ENCODE data around the gene KREMEN1.

The KREMEN1 gene

GRCh38 chr22:29207562-29208501, 135.0 kb downstream of the KREMEN1 start:
- no peak for DNase-seq (ENCODE audit: low read depth)

- DNase-seq (ENCODE audit: low read depth): no peak
These were observed 135.6 kb downstream of the KREMEN1 start for GRCh38 chr22:29208502-29208862.

GRCh38 chr22:29208879-29209623, 136.2 kb downstream of the KREMEN1 start:
- DNase-seq (ENCODE audit: low read depth): no peak

GRCh38 chr22:29209624-29209929, 136.7 kb downstream of the KREMEN1 start:
- DNase-seq (ENCODE audit: low read depth): no peak

- no peak for DNase-seq (ENCODE audit: low read depth)
These were observed 138.2 kb downstream of the KREMEN1 start for GRCh38 chr22:29211066-29211465.

GRCh38 chr22:29211466-29211865, 138.6 kb downstream of the KREMEN1 start:
- no peak for DNase-seq (ENCODE audit: low read depth)

- DNase-seq (ENCODE audit: low read depth): no peak
These were observed 139.9 kb downstream of the KREMEN1 start for GRCh38 chr22:29212743-29213142.

GRCh38 chr22:29213493-29213892, 140.7 kb downstream of the KREMEN1 start:
- DNase-seq (ENCODE audit: low read depth): no peak

- DNase-seq (ENCODE audit: low read depth): no peak
These were observed 141.4 kb downstream of the KREMEN1 start for GRCh38 chr22:29214232-29214631.

- DNase-seq (ENCODE audit: low read depth): no peak
These were observed 142.4 kb downstream of the KREMEN1 start for GRCh38 chr22:29215012-29215860.

GRCh38 chr22:29216011-29216872, 143.4 kb downstream of the KREMEN1 start:
- no peak for DNase-seq (ENCODE audit: low read depth)

- DNase-seq (ENCODE audit: low read depth): no peak
These were observed 144.2 kb downstream of the KREMEN1 start for GRCh38 chr22:29216873-29217666.

Data from stimulated activated CD8-positive, alpha-beta memory T cell treated with anti-CD3 and anti-CD28 coated beads, Interleukin-15, amount 100 ng/mL, for 1 hour (primary cell).